HEK293 (cell line): Measurements from ENCODE around the gene NT5DC3.

Experiments used
- CTCF ChIA-PET: fragments of 350-600 bp; formaldehyde crosslinking; extraction: SDS; loops from one replicate; lab custom pipeline; 2021; ENCODE audit warnings: antibody characterized with exemption; lab: Yijun Ruan, JAX
- POLR2A ChIA-PET: fragments of 300-600 bp; formaldehyde crosslinking; extraction: SDS; loops from one replicate; lab custom pipeline; 2020; ENCODE audit warnings: antibody characterized with exemption, inconsistent platforms; lab: Yijun Ruan, JAX
- H3K27ac ChIP-seq: fragments of 200-500 bp; sonication (Bioruptor generic); 2 replicates; pipeline ENCODE4 v1.5.1; 2014; ENCODE audit warnings: low read depth, low read length, control low read depth, inconsistent platforms; ENCODE audit errors: extremely low read depth
- H3K36me3 ChIP-seq, 2 experiments: fragments of 200-500 bp in 1 of 2; sonication (Bioruptor generic) in 1 of 2; 1 replicate in 1 of 2; 2 replicates in 1 of 2; pipeline ENCODE4 v1.5.1; 2014 to 2017; ENCODE audit warnings: inconsistent platforms in 2 of 2, low read length in 2 of 2; ENCODE audit not compliant: control insufficient read depth in 2 of 2, insufficient read depth in 1 of 2
- H3K4me1 ChIP-seq: fragments of 200-500 bp; sonication (Bioruptor generic); 2 replicates; pipeline ENCODE4 v1.5.1; 2014; ENCODE audit warnings: mild to moderate bottlenecking, low read length, inconsistent platforms; ENCODE audit not compliant: control insufficient read depth, insufficient read depth
- H3K4me3 ChIP-seq: 2 replicates; pipeline ENCODE4 v1.5.1; 2011; ENCODE audit warnings: low read depth, mild to moderate bottlenecking, control low read depth, low read length, moderate library complexity
- H3K9me3 ChIP-seq: fragments of 200-500 bp; sonication (Bioruptor generic); 2 replicates; pipeline ENCODE4 v1.5.1; 2014; ENCODE audit warnings: low read depth, low read length, inconsistent platforms; ENCODE audit not compliant: control insufficient read depth, insufficient read depth
- ATF2 ChIP-seq: fragments of 450-650 bp; formaldehyde crosslinking; IDR thresholded peaks from 2 replicates; pipeline ENCODE4 v1.5.1; 2016; ENCODE audit warnings: missing biosample characterization, missing genetic modification characterization, low read depth
- CTCF ChIP-seq: fragments of 450-650 bp; formaldehyde crosslinking; IDR thresholded peaks from 2 replicates; pipeline ENCODE4 v1.5.1; 2016; ENCODE audit warnings: missing biosample characterization, missing genetic modification characterization
- FEZF1 ChIP-seq: fragments of 450-650 bp; formaldehyde crosslinking; IDR thresholded peaks from 2 replicates; pipeline ENCODE4 v1.5.1; 2016; ENCODE audit warnings: missing biosample characterization, missing genetic modification characterization
- GLI4 ChIP-seq: fragments of 450-650 bp; formaldehyde crosslinking; IDR thresholded peaks from 2 replicates; pipeline ENCODE4 v1.5.1; 2016; ENCODE audit warnings: missing biosample characterization, missing genetic modification characterization
- HIC1 ChIP-seq: fragments of 450-650 bp; formaldehyde crosslinking; IDR thresholded peaks from 2 replicates; pipeline ENCODE4 v1.5.1; 2016; ENCODE audit warnings: missing biosample characterization, missing genetic modification characterization
- KLF16 ChIP-seq: fragments of 450-650 bp; formaldehyde crosslinking; IDR thresholded peaks from 2 replicates; pipeline ENCODE4 v1.5.1; 2017; ENCODE audit warnings: missing biosample characterization, missing genetic modification characterization
- MYNN ChIP-seq: fragments of 450-650 bp; formaldehyde crosslinking; IDR thresholded peaks from 2 replicates; pipeline ENCODE4 v1.5.1; 2016; ENCODE audit warnings: missing biosample characterization, missing genetic modification characterization, borderline replicate concordance
- PRDM4 ChIP-seq: fragments of 450-650 bp; formaldehyde crosslinking; IDR thresholded peaks from 2 replicates; pipeline ENCODE4 v1.5.1; 2017; ENCODE audit warnings: missing biosample characterization, missing genetic modification characterization
- REPIN1 ChIP-seq: fragments of 450-650 bp; formaldehyde crosslinking; IDR thresholded peaks from 2 replicates; pipeline ENCODE4 v1.5.1; 2017; ENCODE audit warnings: missing biosample characterization, missing genetic modification characterization, low read depth
- WT1 ChIP-seq: fragments of 450-650 bp; formaldehyde crosslinking; IDR thresholded peaks from 2 replicates; pipeline ENCODE4 v1.5.1; 2016; ENCODE audit warnings: missing biosample characterization, missing genetic modification characterization
- ZBTB17 ChIP-seq: fragments of 450-650 bp; formaldehyde crosslinking; IDR thresholded peaks from 2 replicates; pipeline ENCODE4 v1.5.1; 2016; ENCODE audit warnings: missing biosample characterization, missing genetic modification characterization
- ZBTB20 ChIP-seq: fragments of 450-650 bp; formaldehyde crosslinking; IDR thresholded peaks from 2 replicates; pipeline ENCODE4 v1.5.1; 2016; ENCODE audit warnings: missing biosample characterization, missing genetic modification characterization
- ZBTB21 ChIP-seq: fragments of 450-650 bp; formaldehyde crosslinking; IDR thresholded peaks from 2 replicates; pipeline ENCODE4 v1.5.1; 2017; ENCODE audit warnings: missing biosample characterization, missing genetic modification characterization
- ZNF132 ChIP-seq: fragments of 450-650 bp; formaldehyde crosslinking; IDR thresholded peaks from 2 replicates; pipeline ENCODE4 v1.5.1; 2017; ENCODE audit warnings: missing biosample characterization, missing genetic modification characterization, borderline replicate concordance
- ZNF148 ChIP-seq: fragments of 450-650 bp; formaldehyde crosslinking; IDR thresholded peaks from 2 replicates; pipeline ENCODE4 v1.5.0; 2017; ENCODE audit warnings: missing biosample characterization, missing genetic modification characterization, borderline replicate concordance
- ZNF169 ChIP-seq: fragments of 450-650 bp; formaldehyde crosslinking; IDR thresholded peaks from 2 replicates; pipeline ENCODE4 v1.5.1; 2016; ENCODE audit warnings: missing biosample characterization, missing genetic modification characterization
- ZNF18 ChIP-seq: fragments of 450-650 bp; formaldehyde crosslinking; IDR thresholded peaks from 2 replicates; pipeline ENCODE4 v1.5.1; 2016; ENCODE audit warnings: missing biosample characterization, missing genetic modification characterization
- ZNF19 ChIP-seq: fragments of 450-650 bp; formaldehyde crosslinking; IDR thresholded peaks from 2 replicates; pipeline ENCODE4; 2016; ENCODE audit warnings: missing biosample characterization, missing genetic modification characterization, low read depth
- ZNF239 ChIP-seq: fragments of 450-650 bp; formaldehyde crosslinking; IDR thresholded peaks from 2 replicates; pipeline ENCODE4 v1.5.1; 2016; ENCODE audit warnings: missing biosample characterization, missing genetic modification characterization
- ZNF394 ChIP-seq: fragments of 450-650 bp; formaldehyde crosslinking; IDR thresholded peaks from 2 replicates; pipeline ENCODE4 v1.5.1; 2016; ENCODE audit warnings: missing biosample characterization, missing genetic modification characterization, mild to moderate bottlenecking, moderate library complexity, borderline replicate concordance
- ZNF48 ChIP-seq: fragments of 450-650 bp; formaldehyde crosslinking; IDR thresholded peaks from 2 replicates; pipeline ENCODE4 v1.5.1; 2016; ENCODE audit warnings: missing biosample characterization, missing genetic modification characterization
- ZNF530 ChIP-seq: fragments of 450-650 bp; formaldehyde crosslinking; IDR thresholded peaks from 2 replicates; pipeline ENCODE4 v1.5.1; 2016; ENCODE audit warnings: low read depth, missing biosample characterization, missing genetic modification characterization
- ZNF571 ChIP-seq: fragments of 450-650 bp; formaldehyde crosslinking; IDR thresholded peaks from 2 replicates; pipeline ENCODE4 v1.5.0; 2017; ENCODE audit warnings: missing biosample characterization, missing genetic modification characterization
- ZNF600 ChIP-seq: fragments of 450-650 bp; formaldehyde crosslinking; IDR thresholded peaks from 2 replicates; pipeline ENCODE4 v1.5.1; 2016; ENCODE audit warnings: missing biosample characterization, missing genetic modification characterization
- ZNF629 ChIP-seq: fragments of 450-650 bp; formaldehyde crosslinking; IDR thresholded peaks from 2 replicates; pipeline ENCODE4 v1.5.1; 2017; ENCODE audit warnings: missing biosample characterization, missing genetic modification characterization
- ZNF654 ChIP-seq: fragments of 450-650 bp; formaldehyde crosslinking; IDR thresholded peaks from 2 replicates; pipeline ENCODE4 v1.5.1; 2016; ENCODE audit warnings: low read depth, missing biosample characterization, missing genetic modification characterization
- ZSCAN16 ChIP-seq: fragments of 450-650 bp; formaldehyde crosslinking; IDR thresholded peaks from 2 replicates; pipeline ENCODE4 v1.5.1; 2016; ENCODE audit warnings: missing biosample characterization, missing genetic modification characterization
- ZXDB ChIP-seq: fragments of 450-650 bp; formaldehyde crosslinking; IDR thresholded peaks from 2 replicates; pipeline ENCODE4 v1.5.1; 2016; ENCODE audit warnings: missing biosample characterization, missing genetic modification characterization

NT5DC3 gene

GRCh38 chr12:103839103-103839502 is 1.9 kb downstream of the NT5DC3 start:
- no peak overlapping the region for H3K4me3 ChIP-seq
- POLR2A ChIA-PET = no interaction called here
- no peak overlapping the region; the same call in 1 of the 2 replicates for H3K27ac ChIP-seq
- no peaks in the 10 kb centered on the region for H3K9me3 ChIP-seq
- peaks cover 4% of the 10 kb centered on the region for H3K4me1 ChIP-seq
- CTCF ChIA-PET = interaction anchor here (0.5 to 1.3 kb wide), 2 partner anchors 13 to 68 kb away, joined by 4 to 5 read pairs; no protein-coding TSS in a partner anchor
- no peaks in the 10 kb centered on the region for H3K36me3 ChIP-seq
- no peak for TF ChIP-seq ZSCAN16
- TF ChIP-seq ZNF132 (tag by site-specific recombination) = no peak
- no peak for TF ChIP-seq GLI4 (tag by site-specific recombination)
- TF ChIP-seq ZNF571 (tag by site-specific recombination) = no peak
- no peak for TF ChIP-seq ZNF394 (tag by site-specific recombination)
- no peak for TF ChIP-seq FEZF1 (tag by site-specific recombination)
- TF ChIP-seq ZNF629 (tag by site-specific recombination) = no peak
- no peak for TF ChIP-seq ZNF239 (tag by site-specific recombination)
- TF ChIP-seq ZNF19 (tag by site-specific recombination) = no peak
- TF ChIP-seq ZNF654 (tag by site-specific recombination) = no peak
- no peak for TF ChIP-seq WT1 (tag by site-specific recombination)
- no peak for TF ChIP-seq ZNF18 (tag by site-specific recombination)
- TF ChIP-seq ZNF48 (tag by site-specific recombination) = no peak
- TF ChIP-seq ZNF169 (tag by site-specific recombination) = no peak
- no peak for TF ChIP-seq ZBTB21 (tag by site-specific recombination)
- no peak for TF ChIP-seq HIC1 (tag by site-specific recombination)
- TF ChIP-seq CTCF (tag by site-specific recombination) = no peak
- no peak for TF ChIP-seq PRDM4 (tag by site-specific recombination)
- TF ChIP-seq ZBTB17 (tag by site-specific recombination) = no peak
- TF ChIP-seq ZNF530 (tag by site-specific recombination) = no peak
- TF ChIP-seq KLF16 = no peak
- no peak for TF ChIP-seq ZXDB (tag by site-specific recombination)
- peak; percentile 76 for TF ChIP-seq ZNF600 (tag by site-specific recombination)
- no peak for TF ChIP-seq ATF2 (tag by site-specific recombination)
- TF ChIP-seq ZNF148 (tag by site-specific recombination) = no peak
- TF ChIP-seq REPIN1 (tag by site-specific recombination) = no peak
- peak; percentile 67 for TF ChIP-seq ZBTB20 (tag by site-specific recombination)
- no peak for TF ChIP-seq MYNN (tag by site-specific recombination)
